HCT116 (cell line): Measurements from ENCODE around the gene FEM1B. TPM values are rescaled to one million over a fixed set of nuclear protein-coding genes. Genes with fewer than 3 reads are reported as not detected.

ENCODE experiments used
- ATAC-seq: fragments of 200-7000 bp; cut with Tn5 transposase; 2 replicates; pipeline ENCODE4 v1.9.1; 2020; ENCODE audit warnings: mild to moderate bottlenecking, moderate library complexity
- BruUV-seq: library from RNA; stranded (reverse); fragments of 400-500 nt; replicated peaks from 2 replicates; lab custom pipeline; 2021; lab: Mats Ljungman, UMichigan
- CTCF ChIA-PET: fragments of 300-600 bp; sonication (Branson Sonifier 250); formaldehyde crosslinking; loops from one replicate; lab custom pipeline; 2021; ENCODE audit warnings: antibody characterized with exemption; lab: Charles Lee
- POLR2A ChIA-PET: fragments of 300-600, 350-600 bp; sonication (Branson Sonifier 250); formaldehyde crosslinking; loops from one replicate; lab custom pipeline; 2021; ENCODE audit warnings: antibody characterized with exemption; lab: Charles Lee
- RAD21 ChIA-PET, 2 experiments: fragments of 300-600 bp; sonication (Branson Sonifier 250); formaldehyde crosslinking; loops; one replicate each; lab custom pipeline; 2023; ENCODE audit warnings: low total read pairs in 2 of 2; ENCODE audit not compliant: uncharacterized antibody in 2 of 2, unreplicated experiment in 2 of 2, low non-redundant PET in 1 of 2; lab: Charles Lee
- DNase-seq: peaks from one replicate; pipeline ENCODE4 v3.0.0-alpha.2; 2010; ENCODE audit warnings: low read depth, low spot score
- H2AFZ ChIP-seq: fragments of 200-600 bp; shearing (Covaris generic), sonication (generic); 2 replicates; pipeline ENCODE4 v1.6.1; 2017; ENCODE audit warnings: low read depth, mixed run types, mixed read lengths, antibody characterized with exemption, low read length; ENCODE audit not compliant: poor library complexity, severe bottlenecking
- H3K27ac ChIP-seq: 2 replicates; pipeline ENCODE4 v1.5.1; 2012; ENCODE audit warnings: low read depth, low read length
- H3K27me3 ChIP-seq: fragments of 200-600 bp; sonication (generic); 2 replicates; pipeline ENCODE4 v1.6.1; 2016; ENCODE audit warnings: mixed run types, low read length, mixed read lengths; ENCODE audit not compliant: insufficient read depth
- H3K36me3 ChIP-seq, 2 experiments: fragments of 200-500 bp in 1 of 2; fragments of 200-600 bp in 1 of 2; sonication (Bioruptor generic) in 1 of 2; sonication (generic) in 1 of 2; 2 replicates each; pipeline versions ENCODE4 v1.5.1 to v1.6.1; 2014 to 2016; ENCODE audit warnings: low read length in 2 of 2, inconsistent platforms in 1 of 2, mixed read lengths in 1 of 2, mixed run types in 1 of 2; ENCODE audit not compliant: insufficient read depth in 2 of 2, control insufficient read depth in 1 of 2
- H3K4me1 ChIP-seq, 2 experiments: fragments of 200-600 bp in 1 of 2; sonication (generic) in 1 of 2; 2 replicates each; pipeline versions ENCODE4 v1.5.1 to v1.6.1; 2012 to 2017; ENCODE audit warnings: low read length in 2 of 2, inconsistent platforms in 1 of 2, mild to moderate bottlenecking in 1 of 2, mixed read lengths in 1 of 2, mixed run types in 1 of 2, moderate library complexity in 1 of 2; ENCODE audit not compliant: insufficient read depth in 2 of 2, control insufficient read depth in 1 of 2
- H3K4me2 ChIP-seq: fragments of 200-600 bp; sonication (generic); 2 replicates; pipeline ENCODE4 v1.6.1; 2017; ENCODE audit warnings: mixed run types, low read length, mixed read lengths
- H3K4me3 ChIP-seq, 2 experiments: fragments of 200-600 bp in 1 of 2; sonication (generic) in 1 of 2; replicated peaks in 1 of 2; 2 replicates each; pipeline ENCODE4 v1.5.1; 2011 to 2016; ENCODE audit warnings: low read length in 2 of 2, control low read depth in 1 of 2, low read depth in 1 of 2, mild to moderate bottlenecking in 1 of 2, mixed read lengths in 1 of 2, mixed run types in 1 of 2
- H3K79me2 ChIP-seq: fragments of 200-600 bp; sonication (generic); 2 replicates; pipeline ENCODE4 v1.6.1; 2017; ENCODE audit warnings: mild to moderate bottlenecking, mixed run types, low read length, moderate library complexity, mixed read lengths; ENCODE audit not compliant: insufficient read depth
- H3K9ac ChIP-seq: fragments of 200-600 bp; sonication (generic); 2 replicates; pipeline ENCODE4 v1.6.1; 2016; ENCODE audit warnings: low read length, mixed read lengths
- H3K9me2 ChIP-seq: fragments of 200-600 bp; sonication (generic), shearing (Covaris generic); 2 replicates; pipeline ENCODE4 v1.6.1; 2017; ENCODE audit warnings: mixed run types, mild to moderate bottlenecking, moderate library complexity; ENCODE audit not compliant: insufficient read depth
- H3K9me3 ChIP-seq, 2 experiments: fragments of 200-500 bp in 1 of 2; fragments of 200-600 bp in 1 of 2; sonication (Bioruptor generic) in 1 of 2; sonication (generic) in 1 of 2; 2 replicates each; pipeline ENCODE4 v1.6.1; 2014 to 2017; ENCODE audit warnings: low read length in 2 of 2, mixed read lengths in 2 of 2, inconsistent platforms in 1 of 2, low read depth in 1 of 2, mild to moderate bottlenecking in 1 of 2, mixed run types in 1 of 2, moderate library complexity in 1 of 2; ENCODE audit not compliant: control insufficient read depth in 1 of 2, insufficient read depth in 1 of 2
- H4K20me1 ChIP-seq: fragments of 200-600 bp; sonication (generic), shearing (Covaris generic); 2 replicates; pipeline ENCODE4 v1.6.1; 2017; ENCODE audit warnings: mixed run types, mild to moderate bottlenecking, moderate library complexity; ENCODE audit not compliant: insufficient read depth
- ATF3 ChIP-seq: IDR thresholded peaks from 2 replicates; pipeline ENCODE4 v1.6.1; 2012
- EGR1 ChIP-seq: IDR thresholded peaks from 2 replicates; pipeline ENCODE4 v1.6.1; 2012; ENCODE audit warnings: low read depth
- ELF1 ChIP-seq: IDR thresholded peaks from 2 replicates; pipeline ENCODE4 v1.6.1; 2012; ENCODE audit warnings: low read depth, borderline replicate concordance
- EZH2 ChIP-seq: fragments of 200-600 bp; sonication (generic); IDR thresholded peaks from 2 replicates; pipeline ENCODE4 v1.6.1; 2017; ENCODE audit warnings: antibody characterized with exemption, mixed run types
- EZH2phosphoT487 ChIP-seq: fragments of 200-600 bp; IDR thresholded peaks from 2 replicates; pipeline ENCODE4 v1.6.1; 2018; ENCODE audit warnings: antibody characterized with exemption, borderline replicate concordance
- MAX ChIP-seq: IDR thresholded peaks from 2 replicates; pipeline ENCODE4 v1.6.1; 2012
- REST ChIP-seq: IDR thresholded peaks from 2 replicates; pipeline ENCODE4 v1.6.1; 2012; ENCODE audit warnings: low read depth
- SIN3A ChIP-seq: IDR thresholded peaks from 2 replicates; pipeline ENCODE4 v1.6.1; 2012; ENCODE audit warnings: low read depth
- SP1 ChIP-seq: IDR thresholded peaks from 2 replicates; pipeline ENCODE4 v1.6.1; 2012; ENCODE audit warnings: low read depth
- SRF ChIP-seq: IDR thresholded peaks from 2 replicates; pipeline ENCODE4 v1.6.1; 2012; ENCODE audit warnings: low read depth
- ZNF274 ChIP-seq: fragments of 200-500 bp; sonication (Bioruptor generic); IDR thresholded peaks from 2 replicates; pipeline ENCODE4 v1.6.1; 2014; ENCODE audit warnings: mild to moderate bottlenecking, low read depth, low read length, inconsistent platforms
- intact Hi-C: fragments of 100-400 bp; cut with micrococcal nuclease; formaldehyde crosslinking; loops from 2 replicates; pipeline ENCODE4 v1.10.0; 2022
- total RNA-seq: library from RNA; stranded (reverse); gene quantifications from one replicate; pipeline ENCODE4 v1.2.1, GENCODE V29; 2021; ENCODE audit not compliant: unreplicated experiment

The FEM1B gene
- total RNA-seq, 1 experiment from 2014 or later: 39.7 TPM

GRCh38 chr15:68328964-68329363 lies 51.4 kb downstream of the FEM1B start:
- ChIA-PET CTCF (no interaction called here), POLR2A (no interaction called here), RAD21 (no interaction called here)
- no peaks in the 10 kb centered on the region for H4K20me1 ChIP-seq
- H3K27me3 ChIP-seq: peaks cover 4% of the 10 kb centered on the region; the same call in 1 of the 2 replicates
- BruUV-seq: no TSS peak
- DNase-seq: no peak
- intact Hi-C loops: loop anchor here (1.0 kb wide), 1 partner anchor 39 kb away; no protein-coding TSS in a partner anchor
- no peak overlapping the region for H3K27ac ChIP-seq
- H3K9me2 ChIP-seq: no peaks in the 10 kb centered on the region
- no peak overlapping the region for H3K4me3 ChIP-seq
- H3K4me2 ChIP-seq: no peak overlapping the region
- no peak for TF ChIP-seq EZH2phosphoT487
- no peak for TF ChIP-seq ZNF274
- TF ChIP-seq SP1: no peak
- H3K79me2 ChIP-seq: no peaks in the 10 kb centered on the region
- no peak overlapping the region for H3K9ac ChIP-seq
- no peaks in the 10 kb centered on the region for H3K9me3 ChIP-seq
- H3K36me3 ChIP-seq: no peaks in the 10 kb centered on the region
- ATAC-seq: no peak
- H3K4me1 ChIP-seq: peaks cover 0 to 5% of the 10 kb centered on the region in 2 experiments; a peak in 2 of 4 replicates
- H2AFZ ChIP-seq: no peak overlapping the region

GRCh38 chr15:68330416-68330815 lies 52.9 kb downstream of the FEM1B start:
- Histone ChIP-seq H3K4me3 (no peak overlapping the region), H3K9me3 (no peaks in the 10 kb centered on the region), H3K36me3 (no peaks in the 10 kb centered on the region), H4K20me1 (no peaks in the 10 kb centered on the region), H3K27me3 (peaks cover 4% of the 10 kb centered on the region; the same call in 1 of the 2 replicates), H3K4me1 (peaks cover 0 to 8% of the 10 kb centered on the region in 2 experiments; a peak in 2 of 4 replicates), H3K79me2 (no peaks in the 10 kb centered on the region), H2AFZ (no peak overlapping the region), H3K9ac (no peak overlapping the region), H3K9me2 (no peaks in the 10 kb centered on the region), H3K4me2 (no peak overlapping the region), H3K27ac (no peak overlapping the region)
- CTCF ChIA-PET: interaction anchor here (0.8 kb wide), 1 partner anchor 24 kb away, joined by 3 read pairs; no protein-coding TSS in a partner anchor
- DNase-seq (no peak), ATAC-seq (no peak)
- BruUV-seq: no TSS peak
- intact Hi-C loops: no loop called here
- TF ChIP-seq SIN3A (no peak), ELF1 (no peak), EGR1 (no peak), ATF3 (no peak), ZNF274 (no peak), REST (no peak), MAX (no peak), EZH2 (no peak), SRF (no peak)
- RAD21 ChIA-PET: no interaction called here
- POLR2A ChIA-PET: no interaction called here
